ENCODE results near the gene MTERF4. TPM values are rescaled to one million over a fixed set of nuclear protein-coding genes. Genes with fewer than 3 reads are reported as not detected.

The MTERF4 gene
- total and polyA plus RNA-seq, 9 donors: 27.6 to 42.0 (median 32.6) TPM

- no peaks in the 10 kb centered on the region for H3K9me3 ChIP-seq (replicated peaks; ENCODE audit: control insufficient read depth, low read depth, low read length)
- no peak overlapping the region for H3K27ac ChIP-seq (ENCODE audit: low read length)
- H3K36me3 ChIP-seq (ENCODE audit: control insufficient read depth, insufficient read depth, low read length): peaks cover 11% of the 10 kb centered on the region
- no peak for DNase-seq
- H3K4me1 ChIP-seq (ENCODE audit: control insufficient read depth, insufficient read depth, low read length): no peaks in the 10 kb centered on the region
- no peak overlapping the region for H3K4me3 ChIP-seq (ENCODE audit: low read length)
- 74% methylated on average over 7 of the region's 9 CpGs for WGBS (ENCODE audit: insufficient coverage)
- no peaks in the 10 kb centered on the region for H3K27me3 ChIP-seq (ENCODE audit: control insufficient read depth, insufficient read depth, low read length)
These were observed 40.5 kb upstream of the MTERF4 start for GRCh38 chr2:241142593-241142992.

DNA sequence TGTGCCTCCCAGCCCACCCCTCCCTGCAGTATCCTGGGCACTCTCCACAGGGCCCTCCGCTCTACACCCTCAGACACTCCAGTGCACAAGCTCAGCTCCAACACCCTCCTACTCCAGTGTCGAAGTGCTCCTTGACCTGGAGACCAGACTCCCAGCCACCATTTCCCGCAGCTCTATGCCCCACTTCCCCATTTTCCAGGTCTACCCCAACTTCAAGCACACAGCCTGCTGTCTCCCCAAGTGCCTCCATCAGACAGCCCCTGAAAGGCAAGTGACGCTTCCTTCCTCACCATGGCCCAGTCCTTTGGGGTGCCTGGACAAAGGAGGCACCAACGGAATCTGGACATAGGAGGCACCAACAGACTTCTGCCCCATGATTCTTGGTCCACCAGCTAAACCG is 40.0 kb upstream of the MTERF4 start:
- no peaks in the 10 kb centered on the region for H3K9me3 ChIP-seq (replicated peaks; ENCODE audit: control insufficient read depth, low read depth, low read length)
- H3K4me1 ChIP-seq (ENCODE audit: control insufficient read depth, insufficient read depth, low read length): no peaks in the 10 kb centered on the region
- H3K27ac ChIP-seq (ENCODE audit: low read length): no peak overlapping the region
- H3K36me3 ChIP-seq (ENCODE audit: control insufficient read depth, insufficient read depth, low read length): peaks cover 11% of the 10 kb centered on the region
- no peak overlapping the region for H3K4me3 ChIP-seq (ENCODE audit: low read length)
- H3K27me3 ChIP-seq (ENCODE audit: control insufficient read depth, insufficient read depth, low read length): no peaks in the 10 kb centered on the region
- no peak for DNase-seq
- 93% methylated on average over 4 of the region's 6 CpGs for WGBS (ENCODE audit: insufficient coverage)

DNA sequence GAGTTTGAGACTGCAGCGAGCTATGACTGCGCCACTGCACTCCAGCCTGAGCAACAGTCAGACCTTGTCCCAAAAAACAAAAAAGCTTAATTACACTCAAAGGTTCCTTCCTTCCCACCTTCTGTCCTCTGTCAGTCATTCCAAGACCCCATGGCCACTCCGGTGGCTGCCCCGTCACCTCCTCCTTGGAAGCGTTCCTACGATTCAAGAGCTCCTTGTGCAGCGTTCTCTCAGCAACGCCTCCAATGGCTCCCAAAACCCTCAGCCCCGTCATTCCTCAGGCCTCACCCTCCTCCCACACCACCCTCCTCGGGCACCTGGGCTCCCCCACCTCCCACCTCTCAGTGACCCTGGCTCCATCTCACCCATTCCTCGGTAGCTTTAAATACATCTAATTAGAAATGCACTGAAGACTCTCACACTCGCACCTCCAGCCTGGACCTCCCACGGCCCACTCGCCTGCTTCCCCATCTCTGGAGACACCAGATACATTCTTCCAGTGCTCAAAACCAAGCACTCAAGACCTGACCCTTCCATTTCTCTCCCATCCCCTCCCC is 39.2 kb upstream of the MTERF4 start:
- 91% methylated on average over 14 of the region's 14 CpGs for WGBS (ENCODE audit: insufficient coverage)
- DNase-seq: no peak
- Histone ChIP-seq H3K27me3 (ENCODE audit: control insufficient read depth, insufficient read depth, low read length) (no peaks in the 10 kb centered on the region), H3K4me1 (ENCODE audit: control insufficient read depth, insufficient read depth, low read length) (no peaks in the 10 kb centered on the region), H3K4me3 (ENCODE audit: low read length) (no peak overlapping the region), H3K27ac (ENCODE audit: low read length) (no peak overlapping the region), H3K9me3 (replicated peaks; ENCODE audit: control insufficient read depth, low read depth, low read length) (no peaks in the 10 kb centered on the region), H3K36me3 (ENCODE audit: control insufficient read depth, insufficient read depth, low read length) (peaks cover 11% of the 10 kb centered on the region)

DNA sequence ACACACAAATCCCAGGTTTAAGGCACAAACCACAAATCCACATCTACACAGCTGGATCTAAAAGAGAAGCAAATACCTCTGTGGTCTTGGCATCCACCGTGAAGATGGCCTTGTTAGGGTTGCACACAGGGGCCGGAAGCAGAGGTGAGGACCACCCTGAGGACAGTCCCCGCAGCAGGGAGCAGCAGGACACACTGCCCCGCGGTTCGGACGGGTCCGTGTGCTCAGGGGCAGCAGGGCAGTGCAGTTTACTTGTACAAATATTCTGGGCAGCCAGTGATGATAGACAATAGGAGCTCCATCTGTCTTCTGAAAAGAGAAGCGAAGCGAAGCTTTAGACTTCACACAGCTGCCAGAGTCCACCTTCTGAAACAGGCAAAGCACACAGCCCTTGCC is 38.4 kb upstream of the MTERF4 start:
- H3K27ac ChIP-seq (ENCODE audit: low read length): no peak overlapping the region
- 87% methylated on average over 10 of the region's 10 CpGs for WGBS (ENCODE audit: insufficient coverage)
- peaks cover 11% of the 10 kb centered on the region for H3K36me3 ChIP-seq (ENCODE audit: control insufficient read depth, insufficient read depth, low read length)
- no peaks in the 10 kb centered on the region for H3K4me1 ChIP-seq (ENCODE audit: control insufficient read depth, insufficient read depth, low read length)
- DNase-seq: no peak
- H3K27me3 ChIP-seq (ENCODE audit: control insufficient read depth, insufficient read depth, low read length): no peaks in the 10 kb centered on the region
- no peaks in the 10 kb centered on the region for H3K9me3 ChIP-seq (replicated peaks; ENCODE audit: control insufficient read depth, low read depth, low read length)
- H3K4me3 ChIP-seq (ENCODE audit: low read length): no peak overlapping the region

DNA sequence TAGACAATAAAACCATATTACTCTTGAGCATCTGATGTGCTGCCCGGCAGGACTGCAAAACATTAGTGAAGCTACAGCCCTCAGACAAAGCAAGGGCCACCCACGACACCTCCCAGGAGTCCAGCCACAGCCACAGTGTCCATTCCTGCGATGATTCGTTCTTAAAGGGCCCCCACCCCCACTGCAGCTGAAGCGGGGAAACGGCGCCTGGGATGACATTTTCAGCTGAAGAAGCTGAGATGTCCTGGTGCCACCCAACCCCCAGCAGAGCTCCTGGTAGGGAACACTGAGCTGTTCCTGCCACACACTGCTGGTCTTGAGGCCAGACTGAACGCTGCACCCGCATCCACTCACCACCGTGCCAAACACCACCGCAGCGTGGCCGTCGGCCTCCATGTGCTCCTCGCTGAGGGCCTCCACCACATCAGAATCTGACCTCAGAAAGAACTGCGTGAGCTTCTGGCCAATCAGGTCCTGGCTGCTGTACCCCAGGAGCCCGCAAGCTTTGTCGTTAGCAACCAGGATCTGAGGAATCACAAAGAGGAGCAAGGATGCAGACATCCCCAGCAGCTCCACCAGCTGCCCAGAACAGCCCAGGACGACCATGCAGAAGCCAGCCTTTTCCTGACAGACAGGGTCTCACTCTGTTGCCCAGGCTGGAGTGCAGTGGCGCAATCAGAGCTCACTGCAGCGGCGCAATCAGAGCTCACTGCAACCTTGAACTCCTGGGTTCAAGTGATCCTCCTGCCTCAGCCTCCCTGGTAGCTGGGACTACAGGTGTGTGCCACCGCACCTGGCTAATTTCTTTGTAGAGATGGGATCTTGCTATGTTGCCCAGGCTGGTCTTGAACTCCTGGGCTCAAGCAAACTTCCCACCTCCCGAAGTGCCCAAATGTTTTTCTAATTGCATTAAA is 37.7 kb upstream of the MTERF4 start:
- peaks cover 11% of the 10 kb centered on the region for H3K36me3 ChIP-seq (ENCODE audit: control insufficient read depth, insufficient read depth, low read length)
- H3K9me3 ChIP-seq (replicated peaks; ENCODE audit: control insufficient read depth, low read depth, low read length): no peaks in the 10 kb centered on the region
- H3K4me3 ChIP-seq (ENCODE audit: low read length): no peak overlapping the region
- no peaks in the 10 kb centered on the region for H3K4me1 ChIP-seq (ENCODE audit: control insufficient read depth, insufficient read depth, low read length)
- H3K27ac ChIP-seq (ENCODE audit: low read length): no peak overlapping the region
- DNase-seq: no peak
- WGBS (ENCODE audit: insufficient coverage): 86% methylated on average over 19 of the region's 24 CpGs
- H3K27me3 ChIP-seq (ENCODE audit: control insufficient read depth, insufficient read depth, low read length): no peaks in the 10 kb centered on the region

DNA sequence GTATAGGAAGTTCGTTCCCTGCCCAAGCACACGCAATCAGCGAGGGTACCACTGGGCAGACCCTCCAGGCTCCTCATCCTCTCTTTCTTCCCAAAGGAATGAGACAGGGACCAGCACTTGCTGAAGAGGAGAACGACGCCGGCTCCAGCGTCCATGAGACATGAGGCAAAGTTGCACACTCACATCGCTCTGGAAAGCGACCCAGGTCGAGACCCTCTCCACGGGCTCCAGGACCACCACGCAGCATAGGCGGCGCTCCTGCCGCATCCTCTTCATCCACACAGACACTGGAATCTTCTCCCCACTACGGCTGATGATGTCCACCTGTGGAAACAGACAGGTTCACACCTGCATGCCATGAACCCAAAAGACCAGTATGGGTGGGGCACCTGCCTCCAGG is 36.4 kb upstream of the MTERF4 start:
- H3K9me3 ChIP-seq (replicated peaks; ENCODE audit: control insufficient read depth, low read depth, low read length): no peaks in the 10 kb centered on the region
- H3K27ac ChIP-seq (ENCODE audit: low read length): no peak overlapping the region
- H3K4me1 ChIP-seq (ENCODE audit: control insufficient read depth, insufficient read depth, low read length): no peaks in the 10 kb centered on the region
- H3K27me3 ChIP-seq (ENCODE audit: control insufficient read depth, insufficient read depth, low read length): no peaks in the 10 kb centered on the region
- no peak for DNase-seq
- 99% methylated on average over 9 of the region's 16 CpGs for WGBS (ENCODE audit: insufficient coverage)
- peaks cover 11% of the 10 kb centered on the region for H3K36me3 ChIP-seq (ENCODE audit: control insufficient read depth, insufficient read depth, low read length)
- no peak overlapping the region for H3K4me3 ChIP-seq (ENCODE audit: low read length)

- Histone ChIP-seq H3K27me3 (ENCODE audit: control insufficient read depth, insufficient read depth, low read length) (no peaks in the 10 kb centered on the region), H3K36me3 (ENCODE audit: control insufficient read depth, insufficient read depth, low read length) (peaks cover 11% of the 10 kb centered on the region), H3K4me1 (ENCODE audit: control insufficient read depth, insufficient read depth, low read length) (no peaks in the 10 kb centered on the region), H3K4me3 (ENCODE audit: low read length) (no peak overlapping the region), H3K27ac (ENCODE audit: low read length) (no peak overlapping the region), H3K9me3 (replicated peaks; ENCODE audit: control insufficient read depth, low read depth, low read length) (no peaks in the 10 kb centered on the region)
- DNase-seq: no peak
- WGBS (ENCODE audit: insufficient coverage): 89% methylated on average over 15 of the region's 24 CpGs
These were observed 35.4 kb upstream of the MTERF4 start for GRCh38 chr2:241137276-241138190.

- WGBS (ENCODE audit: insufficient coverage): 91% methylated on average over 23 of the region's 25 CpGs
These were observed 34.7 kb upstream of the MTERF4 start for GRCh38 chr2:241136661-241137260.

DNA sequence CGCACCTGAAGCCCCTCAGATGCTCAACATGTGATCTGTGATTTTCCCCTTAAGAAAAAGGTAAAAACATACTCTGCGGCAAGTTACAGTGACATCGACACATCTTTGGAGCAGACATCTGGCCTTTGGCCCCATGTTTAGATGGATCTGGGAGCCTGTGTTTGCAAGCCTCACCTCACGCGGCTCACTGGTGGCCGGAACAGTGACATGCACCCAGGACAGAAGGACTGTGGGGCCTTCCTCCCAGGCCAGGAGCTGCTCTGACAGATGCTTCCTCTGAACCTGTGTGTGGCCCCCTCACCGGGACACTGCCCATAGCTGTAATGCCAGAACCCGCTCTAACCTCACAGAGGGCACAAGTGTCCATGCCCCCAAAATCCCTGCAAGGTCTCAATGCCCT is 34.1 kb upstream of the MTERF4 start:
- H3K36me3 ChIP-seq (ENCODE audit: control insufficient read depth, insufficient read depth, low read length): peaks cover 11% of the 10 kb centered on the region
- H3K27ac ChIP-seq (ENCODE audit: low read length): no peak overlapping the region
- no peaks in the 10 kb centered on the region for H3K27me3 ChIP-seq (ENCODE audit: control insufficient read depth, insufficient read depth, low read length)
- no peaks in the 10 kb centered on the region for H3K4me1 ChIP-seq (ENCODE audit: control insufficient read depth, insufficient read depth, low read length)
- no peaks in the 10 kb centered on the region for H3K9me3 ChIP-seq (replicated peaks; ENCODE audit: control insufficient read depth, low read depth, low read length)
- no peak overlapping the region for H3K4me3 ChIP-seq (ENCODE audit: low read length)
- 72% methylated on average over 6 of the region's 8 CpGs for WGBS (ENCODE audit: insufficient coverage)
- DNase-seq: no peak

More at GRCh38 chr2:241136661-241137260, 34.7 kb upstream of the MTERF4 start:
- peaks cover 11% of the 10 kb centered on the region for H3K36me3 ChIP-seq (ENCODE audit: control insufficient read depth, insufficient read depth, low read length)
- H3K27me3 ChIP-seq (ENCODE audit: control insufficient read depth, insufficient read depth, low read length): no peaks in the 10 kb centered on the region
- no peaks in the 10 kb centered on the region for H3K4me1 ChIP-seq (ENCODE audit: control insufficient read depth, insufficient read depth, low read length)
- no peak overlapping the region for H3K27ac ChIP-seq (ENCODE audit: low read length)
- H3K9me3 ChIP-seq (replicated peaks; ENCODE audit: control insufficient read depth, low read depth, low read length): no peaks in the 10 kb centered on the region
- no peak for DNase-seq
- H3K4me3 ChIP-seq (ENCODE audit: low read length): no peak overlapping the region

Measured in muscle of leg (tissue), 11 donors.